Fibroblast of lung (primary cell): Measurements from ENCODE around the gene ZBTB39. TPM values are rescaled to one million over a fixed set of nuclear protein-coding genes. Genes with fewer than 3 reads are reported as not detected.

Experiments
- DNase-seq, 2 donors: peaks; one replicate each; pipeline versions ENCODE4 v3.0.0 to v3.0.0-alpha.2; 2010; ENCODE audit warnings: low read depth in 2 of 2
- H2AFZ ChIP-seq: 2 replicates; pipeline ENCODE4 v1.5.1; 2012; ENCODE audit warnings: low read length, control low read depth, inconsistent platforms
- H3K27ac ChIP-seq: 2 replicates; pipeline ENCODE4 v1.5.1; 2011; ENCODE audit warnings: low read length, control low read depth; ENCODE audit not compliant: insufficient read depth
- H3K27me3 ChIP-seq: 2 replicates; pipeline ENCODE4 v1.5.1; 2011; ENCODE audit warnings: mild to moderate bottlenecking, low read length; ENCODE audit not compliant: control insufficient read depth, insufficient read depth
- H3K36me3 ChIP-seq: 2 replicates; pipeline ENCODE4 v1.5.1; 2011; ENCODE audit warnings: low read length; ENCODE audit not compliant: control insufficient read depth, insufficient read depth
- H3K4me1 ChIP-seq: 2 replicates; pipeline ENCODE4 v1.5.1; 2011; ENCODE audit warnings: low read length; ENCODE audit not compliant: control insufficient read depth, insufficient read depth; ENCODE audit errors: extremely low read depth
- H3K4me2 ChIP-seq: 2 replicates; pipeline ENCODE4 v1.5.1; 2011; ENCODE audit warnings: low read length, control low read depth; ENCODE audit not compliant: insufficient read depth; ENCODE audit errors: extremely low read depth
- H3K4me3 ChIP-seq, 4 experiments: fragments of 200-600 bp in 1 of 4; sonication (generic) in 1 of 4; replicated peaks in 1 of 4; 2 replicates each; pipeline ENCODE4 v1.5.1; 2011 to 2016; ENCODE audit warnings: low read length in 4 of 4, low read depth in 3 of 4, mild to moderate bottlenecking in 3 of 4, control low read depth in 2 of 4, inconsistent platforms in 1 of 4, mixed read lengths in 1 of 4; ENCODE audit not compliant: insufficient read depth in 1 of 4; ENCODE audit errors: control extremely low read depth in 1 of 4
- H3K79me2 ChIP-seq: 2 replicates; pipeline ENCODE4 v1.5.1; 2012; ENCODE audit warnings: mild to moderate bottlenecking, low read length, inconsistent platforms; ENCODE audit not compliant: control insufficient read depth, insufficient read depth
- H3K9ac ChIP-seq: 2 replicates; pipeline ENCODE4 v1.5.1; 2011; ENCODE audit warnings: mild to moderate bottlenecking, low read length, control low read depth; ENCODE audit not compliant: insufficient read depth
- H3K9me3 ChIP-seq: 2 replicates; pipeline ENCODE4 v1.5.1; 2012; ENCODE audit warnings: low read depth, low read length; ENCODE audit not compliant: control insufficient read depth, insufficient read depth
- H4K20me1 ChIP-seq: 2 replicates; pipeline ENCODE4 v1.5.1; 2011; ENCODE audit warnings: low read length; ENCODE audit not compliant: control insufficient read depth, insufficient read depth; ENCODE audit errors: extremely low read depth
- EZH2 ChIP-seq: IDR thresholded peaks from 2 replicates; pipeline ENCODE4 v1.5.1; 2012; ENCODE audit warnings: low read length, control low read depth, mild to moderate bottlenecking; ENCODE audit errors: missing control alignments
- polyA plus RNA-seq, 2 donors: library from polyadenylated mRNA; depleted of rRNA in 1 of 2; stranded (reverse) in 1 of 2; unstranded in 1 of 2; fragments of >200 nt; gene quantifications; 2 replicates each; pipeline ENCODE4 v1.2.1, GENCODE V29; 2011 to 2012; ENCODE audit warnings: missing spikeins in 1 of 2
- total RNA-seq: library from RNA; depleted of rRNA; stranded (reverse); fragments of >200 nt; gene quantifications from 2 replicates; pipeline ENCODE4 v1.2.1, GENCODE V29; 2014
- TF ChIP-seq, protein P1 (sequence below), 2 donors: IDR thresholded peaks in 1 of 2; conservative IDR thresholded peaks in 1 of 2; 1 replicate in 1 of 2; 2 replicates in 1 of 2; pipeline ENCODE4 v1.5.1; 2011 to 2012; ENCODE audit warnings: low read length in 2 of 2, control low read depth in 1 of 2, inconsistent platforms in 1 of 2, low read depth in 1 of 2, mild to moderate bottlenecking in 1 of 2

ZBTB39 gene
- total and polyA plus RNA-seq, 2 donors (not counting 1 experiment from before 2014, with no cell fraction given), result 3.2 to 3.8 TPM

GRCh38 chr12:57051011-57051410 lies 44.7 kb upstream of the ZBTB39 start:
- Histone ChIP-seq H3K4me1 (no peaks in the 10 kb centered on the region), H3K27ac (no peak overlapping the region), H3K9ac (no peak overlapping the region), H3K27me3 (peaks cover 3% of the 10 kb centered on the region), H3K36me3 (peaks cover under 1% of the 10 kb centered on the region), H4K20me1 (no peaks in the 10 kb centered on the region), H3K79me2 (no peaks in the 10 kb centered on the region), H2AFZ (no peak overlapping the region), H3K4me3 (no peak overlapping the region), H3K9me3 (no peaks in the 10 kb centered on the region), H3K4me2 (no peak overlapping the region)
- no peak for TF ChIP-seq EZH2
- TF ChIP-seq, protein P1, sequence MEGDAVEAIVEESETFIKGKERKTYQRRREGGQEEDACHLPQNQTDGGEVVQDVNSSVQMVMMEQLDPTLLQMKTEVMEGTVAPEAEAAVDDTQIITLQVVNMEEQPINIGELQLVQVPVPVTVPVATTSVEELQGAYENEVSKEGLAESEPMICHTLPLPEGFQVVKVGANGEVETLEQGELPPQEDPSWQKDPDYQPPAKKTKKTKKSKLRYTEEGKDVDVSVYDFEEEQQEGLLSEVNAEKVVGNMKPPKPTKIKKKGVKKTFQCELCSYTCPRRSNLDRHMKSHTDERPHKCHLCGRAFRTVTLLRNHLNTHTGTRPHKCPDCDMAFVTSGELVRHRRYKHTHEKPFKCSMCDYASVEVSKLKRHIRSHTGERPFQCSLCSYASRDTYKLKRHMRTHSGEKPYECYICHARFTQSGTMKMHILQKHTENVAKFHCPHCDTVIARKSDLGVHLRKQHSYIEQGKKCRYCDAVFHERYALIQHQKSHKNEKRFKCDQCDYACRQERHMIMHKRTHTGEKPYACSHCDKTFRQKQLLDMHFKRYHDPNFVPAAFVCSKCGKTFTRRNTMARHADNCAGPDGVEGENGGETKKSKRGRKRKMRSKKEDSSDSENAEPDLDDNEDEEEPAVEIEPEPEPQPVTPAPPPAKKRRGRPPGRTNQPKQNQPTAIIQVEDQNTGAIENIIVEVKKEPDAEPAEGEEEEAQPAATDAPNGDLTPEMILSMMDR (conservative IDR thresholded peaks at IDR 0.05 in 1 of 2, IDR thresholded peaks at IDR 0.05 in 1 of 2; ENCODE audit: low read depth in 1 of 2, low read length in 2 of 2), result no peak
- DNase-seq, result no peak

DNA sequence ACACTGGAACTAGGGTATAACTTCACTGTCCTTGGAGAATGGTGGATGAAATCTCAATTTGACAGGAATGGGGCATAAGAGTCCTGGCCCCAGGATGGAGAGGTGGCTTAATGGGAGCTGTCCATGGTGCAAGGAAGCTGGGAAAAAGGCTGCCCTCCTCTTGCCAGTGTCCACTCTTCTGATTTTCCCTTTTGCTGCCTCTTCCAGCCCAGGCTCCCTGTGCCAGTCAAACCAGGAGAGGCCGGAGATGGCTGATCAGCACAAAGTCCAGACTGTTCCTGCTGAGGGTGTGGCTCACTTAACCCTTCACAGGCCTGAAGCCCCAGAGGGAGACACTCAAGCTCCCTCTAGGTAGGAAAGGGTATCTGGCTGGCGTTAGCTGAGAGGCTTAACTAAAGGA lies 43.5 kb upstream of the ZBTB39 start, which contains the start of gene MYO1A:
MYO1A (minus strand) TSS at position 240 of the 400 bp plus-strand sequence. CDS start 1,806 bp downstream, outside the sequence.
- Histone ChIP-seq H3K27me3 (peaks cover 3% of the 10 kb centered on the region), H3K4me1 (no peaks in the 10 kb centered on the region), H3K4me3 (no peak within 1 kb of the TSS), H3K79me2 (no peaks in the 10 kb centered on the region), H3K36me3 (no peaks in the 10 kb centered on the region), H4K20me1 (no peaks in the 10 kb centered on the region), H3K27ac (no peak within 1 kb of the TSS), H3K9me3 (no peaks in the 10 kb centered on the region), H2AFZ (no peak within 1 kb of the TSS), H3K9ac (no peak within 1 kb of the TSS), H3K4me2 (no peak within 1 kb of the TSS)
- TF ChIP-seq, protein P1 (conservative IDR thresholded peaks at IDR 0.05 in 1 of 2, IDR thresholded peaks at IDR 0.05 in 1 of 2; ENCODE audit: low read depth in 1 of 2, low read length in 2 of 2), result no peak
- no peak for TF ChIP-seq EZH2
- DNase-seq, result peak in 1 of 2 donors; percentile 11

DNA sequence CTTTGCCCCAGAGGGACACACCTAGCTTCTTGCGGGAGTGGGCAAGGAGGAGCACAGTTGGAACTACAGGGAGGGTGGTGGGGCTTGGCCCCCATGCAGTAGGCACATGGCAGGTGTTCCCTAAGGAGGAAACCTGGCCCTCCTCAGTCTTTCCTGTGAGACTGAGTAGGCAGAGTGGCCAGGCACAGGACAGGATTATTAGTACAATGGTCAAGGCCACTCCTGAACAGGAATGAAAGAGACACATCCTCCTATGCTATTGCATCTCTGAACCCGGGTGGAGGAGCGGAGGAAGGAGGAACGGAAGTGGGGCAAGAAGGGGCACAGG lies 42.7 kb upstream of the ZBTB39 start:
- no peaks in the 10 kb centered on the region for H4K20me1 ChIP-seq
- H3K27me3 ChIP-seq, result peaks cover 3% of the 10 kb centered on the region
- TF ChIP-seq, protein P1 (conservative IDR thresholded peaks at IDR 0.05 in 1 of 2, IDR thresholded peaks at IDR 0.05 in 1 of 2; ENCODE audit: low read depth in 1 of 2, low read length in 2 of 2), result no peak
- no peak for TF ChIP-seq EZH2
- H3K4me3 ChIP-seq, result no peak overlapping the region
- no peaks in the 10 kb centered on the region for H3K4me1 ChIP-seq
- no peak overlapping the region for H3K9ac ChIP-seq
- no peak overlapping the region for H2AFZ ChIP-seq
- no peak overlapping the region for H3K27ac ChIP-seq
- no peaks in the 10 kb centered on the region for H3K9me3 ChIP-seq
- DNase-seq, result no peak
- no peak overlapping the region for H3K4me2 ChIP-seq
- H3K36me3 ChIP-seq, result no peaks in the 10 kb centered on the region
- no peaks in the 10 kb centered on the region for H3K79me2 ChIP-seq
